Prostate gland (tissue), 2 donors: ENCODE measurements around the gene ZNF426. TPM values are rescaled to one million over a fixed set of nuclear protein-coding genes. Genes with fewer than 3 reads are reported as not detected.

ENCODE experiments used
- DNase-seq: peaks from one replicate; pipeline ENCODE4 v3.0.0-alpha.2; 2019; ENCODE audit warnings: low spot score
- H3K27ac ChIP-seq, 2 donors: fragments of 200-600 bp; sonication (generic); 2 replicates each; pipeline ENCODE4 v1.5.1; 2017 to 2019
- H3K27me3 ChIP-seq: fragments of 200-600 bp; sonication (generic); replicated peaks from 2 replicates; pipeline ENCODE4 v1.5.1; 2019; ENCODE audit not compliant: insufficient read depth
- H3K36me3 ChIP-seq, 2 donors: fragments of 200-600 bp; sonication (generic); 1 replicate in 1 of 2; 2 replicates in 1 of 2; pipeline versions ENCODE4 v1.5.1 to v1.8.1; 2017 to 2019
- H3K4me1 ChIP-seq: fragments of 200-600 bp; sonication (generic); replicated peaks from 2 replicates; pipeline ENCODE4 v1.5.1; 2019
- H3K4me3 ChIP-seq, 2 donors: fragments of 200-600 bp; sonication (generic); 2 replicates each; pipeline ENCODE4 v1.5.1; 2017 to 2019
- H3K9me3 ChIP-seq: fragments of 200-600 bp; sonication (generic); 2 replicates; pipeline ENCODE4 v1.5.1; 2017
- POLR2A ChIP-seq: fragments of 450-650 bp; IDR thresholded peaks from one replicate; pipeline ENCODE4 v1.6.1; 2016; ENCODE audit warnings: antibody characterized with exemption, mild to moderate bottlenecking
- POLR2AphosphoS5 ChIP-seq: sonication (generic); formaldehyde crosslinking; IDR thresholded peaks from one replicate; pipeline ENCODE4 v1.6.1; 2017; ENCODE audit warnings: antibody characterized with exemption
- WGBS: methylation state at CpG from one replicate; pipeline ENCODE4 v1.1.5; 2018; 5-methylcytosine and 5-hydroxymethylcytosine counted together
- intact Hi-C: fragments of 100-400 bp; cut with DNase I; formaldehyde crosslinking; loops from one replicate; pipeline ENCODE4 v1.14.2; 2022
- total RNA-seq, 2 donors: library from RNA; depleted of rRNA; stranded (reverse); fragments of >200 nt; gene quantifications; one replicate each; pipeline ENCODE4 v1.1.0, GENCODE V29; 2016
- TF ChIP-seq, protein P1 (sequence below), 4 experiments: fragments of 200-600 bp in 2 of 4; fragments of 450-650 bp in 2 of 4; sonication (generic) in 2 of 4; IDR thresholded peaks; 1 replicate in 3 of 4; 2 replicates in 1 of 4; pipeline ENCODE4 v1.5.1; 2016 to 2019; ENCODE audit warnings: antibody characterized with exemption in 4 of 4, mild to moderate bottlenecking in 2 of 4, moderate library complexity in 2 of 4

The ZNF426 gene
- total RNA-seq, 2 donors from 2014 or later, result 14.6 to 17.9 TPM

DNA sequence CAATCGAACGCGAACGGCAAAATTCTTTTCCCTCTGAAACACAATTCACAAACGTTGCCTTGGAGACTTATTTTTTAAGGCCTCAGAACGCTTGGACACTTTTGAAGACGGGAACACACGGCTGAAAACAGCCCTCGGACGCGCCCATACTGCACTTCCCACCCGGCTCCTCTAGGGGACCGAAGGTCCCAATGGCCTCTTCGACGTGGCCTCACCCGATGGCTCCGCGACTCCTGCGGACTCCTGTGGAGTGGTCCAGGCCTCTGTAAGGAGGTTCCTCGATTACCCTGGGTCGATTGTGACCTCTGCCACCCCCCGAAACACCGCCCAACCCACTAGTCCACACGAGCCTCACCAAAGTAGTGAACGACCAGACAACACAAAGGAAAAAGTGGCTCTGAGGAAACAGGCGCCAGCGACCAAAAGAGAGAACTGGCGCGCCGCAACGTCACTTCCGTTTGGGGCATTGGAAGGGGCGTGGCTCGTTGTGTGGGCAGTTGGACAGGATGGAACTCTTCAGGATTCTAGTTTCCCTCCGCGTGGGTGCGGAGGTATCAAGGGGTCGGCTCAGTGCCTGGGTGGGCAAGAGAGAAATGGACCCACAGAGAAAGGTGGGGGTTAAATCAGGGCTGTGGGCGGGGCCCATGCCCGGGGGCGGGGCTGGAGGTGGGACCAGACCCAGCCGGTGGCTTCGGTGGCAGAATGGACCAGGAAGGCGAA lies 40.1 kb downstream of the ZNF426 start, which contains the start of gene ZNF560:
ZNF560 (minus strand) TSS at position 434 of the 720 bp plus-strand sequence. CDS start 23,303 bp downstream, outside the sequence.
- 5% methylated on average over 44 of the region's 44 CpGs for WGBS
- no peaks in the 10 kb centered on the region for H3K9me3 ChIP-seq

DNA sequence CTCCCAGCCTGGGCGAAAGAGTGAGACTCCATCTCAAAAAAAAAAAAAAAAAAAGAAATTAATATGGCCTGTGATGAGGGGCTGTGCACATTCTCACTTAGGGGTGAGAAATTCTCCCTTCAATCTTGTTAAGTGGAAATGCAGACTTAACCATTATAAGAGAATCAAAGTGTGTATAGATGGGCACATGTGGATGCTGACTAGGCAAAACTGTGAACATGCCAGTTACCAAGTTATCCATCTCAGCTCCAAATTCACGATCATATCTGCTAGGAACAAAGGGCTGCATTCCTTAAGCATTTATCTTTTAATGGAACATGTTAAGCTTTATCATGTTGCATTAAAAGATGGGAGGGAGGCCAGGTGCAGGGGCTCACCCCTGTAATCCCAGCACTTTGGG lies 44.3 kb downstream of the ZNF426 start:
- Histone ChIP-seq H3K4me1 (no peaks in the 10 kb centered on the region), H3K27ac (no peak overlapping the region), H3K27me3 (no peaks in the 10 kb centered on the region), H3K36me3 (no peaks in the 10 kb centered on the region), H3K4me3 (no peak overlapping the region), H3K9me3 (no peaks in the 10 kb centered on the region)
- intact Hi-C loops, result no loop called here
- TF ChIP-seq, protein P1, sequence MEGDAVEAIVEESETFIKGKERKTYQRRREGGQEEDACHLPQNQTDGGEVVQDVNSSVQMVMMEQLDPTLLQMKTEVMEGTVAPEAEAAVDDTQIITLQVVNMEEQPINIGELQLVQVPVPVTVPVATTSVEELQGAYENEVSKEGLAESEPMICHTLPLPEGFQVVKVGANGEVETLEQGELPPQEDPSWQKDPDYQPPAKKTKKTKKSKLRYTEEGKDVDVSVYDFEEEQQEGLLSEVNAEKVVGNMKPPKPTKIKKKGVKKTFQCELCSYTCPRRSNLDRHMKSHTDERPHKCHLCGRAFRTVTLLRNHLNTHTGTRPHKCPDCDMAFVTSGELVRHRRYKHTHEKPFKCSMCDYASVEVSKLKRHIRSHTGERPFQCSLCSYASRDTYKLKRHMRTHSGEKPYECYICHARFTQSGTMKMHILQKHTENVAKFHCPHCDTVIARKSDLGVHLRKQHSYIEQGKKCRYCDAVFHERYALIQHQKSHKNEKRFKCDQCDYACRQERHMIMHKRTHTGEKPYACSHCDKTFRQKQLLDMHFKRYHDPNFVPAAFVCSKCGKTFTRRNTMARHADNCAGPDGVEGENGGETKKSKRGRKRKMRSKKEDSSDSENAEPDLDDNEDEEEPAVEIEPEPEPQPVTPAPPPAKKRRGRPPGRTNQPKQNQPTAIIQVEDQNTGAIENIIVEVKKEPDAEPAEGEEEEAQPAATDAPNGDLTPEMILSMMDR (IDR thresholded peaks at IDR 0.05), result no peak
- TF ChIP-seq POLR2AphosphoS5, result no peak
- TF ChIP-seq POLR2A, result no peak
- DNase-seq, result no peak
- 94% methylated on average over 2 of the region's 2 CpGs for WGBS

More for the DNA sequence above, 40.1 kb downstream of the ZNF426 start, which contains the start of gene ZNF560:
- Histone ChIP-seq H3K4me3 (no peak within 1 kb of the TSS), H3K27ac (no peak within 1 kb of the TSS), H3K4me1 (no peaks in the 10 kb centered on the region), H3K36me3 (no peaks in the 10 kb centered on the region), H3K27me3 (no peaks in the 10 kb centered on the region)
- no peak for DNase-seq
- intact Hi-C loops, result no loop called here
- TF ChIP-seq, protein P1 (IDR thresholded peaks at IDR 0.05), result no peak
- TF ChIP-seq POLR2A (no peak), POLR2AphosphoS5 (no peak)

DNA sequence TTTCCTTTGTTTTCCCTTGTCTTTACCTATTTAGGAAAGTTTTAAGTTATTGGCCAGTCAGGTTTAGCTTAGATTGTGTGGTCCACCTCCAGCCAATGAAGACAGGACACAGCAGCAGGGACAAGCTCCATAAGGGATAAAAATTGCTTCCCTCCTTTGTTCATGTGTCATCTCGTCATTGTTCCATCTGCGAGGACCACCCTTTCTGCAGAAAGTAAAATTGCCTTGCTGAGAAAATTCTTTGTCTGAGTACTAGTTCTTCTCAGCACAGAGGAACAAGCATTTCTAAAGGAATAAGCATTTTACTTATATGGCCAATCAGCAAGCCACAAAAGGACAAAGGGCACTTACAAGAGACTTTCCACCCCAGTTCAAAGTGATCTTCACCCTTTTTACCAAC lies 51.4 kb downstream of the ZNF426 start:
- Histone ChIP-seq H3K36me3 (no peaks in the 10 kb centered on the region), H3K27me3 (no peaks in the 10 kb centered on the region), H3K4me1 (no peaks in the 10 kb centered on the region), H3K27ac (no peak overlapping the region), H3K9me3 (no peaks in the 10 kb centered on the region), H3K4me3 (no peak overlapping the region)
- intact Hi-C loops, result no loop called here
- WGBS, result 93% methylated on average over 2 of the region's 2 CpGs
- TF ChIP-seq POLR2AphosphoS5 (no peak), POLR2A (no peak)
- TF ChIP-seq, protein P1 (IDR thresholded peaks at IDR 0.05), result no peak
- DNase-seq, result no peak

DNA sequence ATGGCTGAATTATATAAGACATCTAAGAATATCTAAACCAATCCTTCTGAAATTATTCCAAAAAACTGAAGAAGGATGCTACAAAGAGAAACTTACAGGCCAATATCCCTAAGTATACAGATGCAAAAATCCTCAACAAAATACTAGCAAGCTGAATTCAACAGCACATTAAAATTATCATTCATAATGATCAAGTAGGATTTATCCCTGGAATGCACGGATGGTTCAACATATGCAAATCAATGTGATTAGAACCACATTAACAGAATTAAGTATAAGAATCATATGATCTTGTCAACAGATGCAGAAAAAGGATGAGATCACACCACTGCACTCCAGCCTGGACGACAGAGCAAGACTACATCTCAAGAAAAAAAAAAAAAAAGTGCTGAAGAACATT lies 53.3 kb downstream of the ZNF426 start:
- H3K27ac ChIP-seq, result no peak overlapping the region
- no peaks in the 10 kb centered on the region for H3K27me3 ChIP-seq
- no peaks in the 10 kb centered on the region for H3K9me3 ChIP-seq
- WGBS, result 95% methylated on average over 2 of the region's 2 CpGs
- no peak overlapping the region for H3K4me3 ChIP-seq
- DNase-seq, result no peak
- TF ChIP-seq, protein P1 (IDR thresholded peaks at IDR 0.05), result no peak
- TF ChIP-seq POLR2AphosphoS5, result no peak
- no peaks in the 10 kb centered on the region for H3K4me1 ChIP-seq
- no peaks in the 10 kb centered on the region for H3K36me3 ChIP-seq
- intact Hi-C loops, result no loop called here

DNA sequence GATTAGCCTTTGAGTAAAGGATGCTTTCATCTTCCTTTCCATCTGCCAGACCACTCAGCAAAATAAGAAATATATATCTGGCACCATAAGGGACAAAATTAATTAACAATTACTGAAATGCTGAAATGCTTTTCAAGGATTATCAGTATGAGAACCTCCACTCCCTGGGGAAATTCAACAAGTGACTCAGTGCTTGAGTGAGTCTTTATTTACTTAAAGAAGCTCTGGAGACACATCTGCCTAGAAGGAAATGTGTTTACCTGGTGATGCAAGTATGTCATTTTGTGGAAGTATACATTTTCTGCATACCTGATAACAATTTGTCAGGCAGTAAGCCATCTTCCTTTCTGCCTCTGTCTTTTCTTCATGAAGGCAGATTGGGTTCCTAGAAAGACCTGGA lies 63.5 kb downstream of the ZNF426 start:
- DNase-seq, result no peak
- H3K27me3 ChIP-seq, result no peaks in the 10 kb centered on the region
- intact Hi-C loops, result no loop called here
- no peak for TF ChIP-seq POLR2A
- TF ChIP-seq POLR2AphosphoS5, result no peak
- TF ChIP-seq, protein P1 (IDR thresholded peaks at IDR 0.05), result no peak
- no peak overlapping the region for H3K4me3 ChIP-seq
- no peak overlapping the region for H3K27ac ChIP-seq
- no peaks in the 10 kb centered on the region for H3K9me3 ChIP-seq
- H3K36me3 ChIP-seq, result no peaks in the 10 kb centered on the region
- H3K4me1 ChIP-seq, result no peaks in the 10 kb centered on the region
